Heart right ventricle (tissue), 16 donors: ENCODE data around the gene BABAM2. TPM values are rescaled to one million over a fixed set of nuclear protein-coding genes. Genes with fewer than 3 reads are reported as not detected.
A peak's percentile ranks its signal among the peaks of the same experiment; 100 is the strongest.

Experiments
- ATAC-seq, 8 donors: fragments of 200-7000 bp; cut with Tn5 transposase; one replicate each; pipeline ENCODE4 v1.9.1; 2020; ENCODE audit warnings: mild to moderate bottlenecking in 8 of 8, moderate library complexity in 8 of 8, moderate number of reproducible peaks in 1 of 8
- DNase-seq, 2 donors: peaks; one replicate each; pipeline ENCODE4 v3.0.0-alpha.2; 2020
- H3K27ac ChIP-seq, 10 donors: fragments of 200-600 bp; sonication (generic) in 2 of 10; one replicate each; pipeline versions ENCODE4 v1.5.0 to v1.8.0; 2020 to 2022; ENCODE audit warnings: mild to moderate bottlenecking in 3 of 10
- H3K27me3 ChIP-seq, 7 donors: fragments of 200-600 bp; one replicate each; pipeline ENCODE4 v1.8.0; 2021 to 2022; ENCODE audit warnings: mild to moderate bottlenecking in 2 of 7
- H3K36me3 ChIP-seq, 9 donors: fragments of 200-600 bp; sonication (generic) in 1 of 9; one replicate each; pipeline versions ENCODE4 v1.5.0 to v1.8.0; 2020 to 2022; ENCODE audit warnings: mild to moderate bottlenecking in 2 of 9
- H3K4me1 ChIP-seq, 9 donors: fragments of 200-600 bp; sonication (generic) in 1 of 9; one replicate each; pipeline versions ENCODE4 v1.5.0 to v1.8.0; 2020 to 2022; ENCODE audit warnings: mild to moderate bottlenecking in 4 of 9
- H3K4me3 ChIP-seq, 10 donors: fragments of 200-600 bp; sonication (generic) in 2 of 10; one replicate each; pipeline versions ENCODE4 v1.5.0 to v1.8.0; 2020 to 2022; ENCODE audit warnings: mild to moderate bottlenecking in 7 of 10, moderate library complexity in 2 of 10
- H3K9me3 ChIP-seq, 11 donors: fragments of 200-600 bp in 10 of 11; sonication (generic) in 2 of 11; one replicate each; pipeline versions ENCODE4 v1.5.0 to v1.8.0; 2013 to 2022; ENCODE audit warnings: mild to moderate bottlenecking in 2 of 11, control low read depth in 1 of 11, moderate library complexity in 1 of 11
- WGBS, 2 donors: extraction: QIAGEN DNeasy Blood & Tissue Kit; methylation state at CpG; one replicate each; pipeline ENCODE4 v1.1.7; 2013; ENCODE audit warnings: inconsistent platforms in 1 of 2; 5-methylcytosine and 5-hydroxymethylcytosine counted together
- intact Hi-C, 10 donors: fragments of 100-400 bp; cut with DNase I; formaldehyde crosslinking; loops; one replicate each; pipeline versions ENCODE4 v1.11.1 to v1.14.2; 2022
- polyA plus RNA-seq, 2 donors: library from polyadenylated mRNA; stranded (reverse); fragments of 200-250 nt; gene quantifications; one replicate each; pipeline ENCODE4 v1.2.3, GENCODE V29; 2013
- total RNA-seq, 10 donors: library from RNA; stranded (reverse); fragmentation: NEBNext Ultra II Directional in 3 of 10; extraction: Animal tissue kit (Norgen Biotek cat#: 25700) in 3 of 10; gene quantifications; one replicate each; pipeline versions ENCODE4 v1.2.1 to v1.2.4, GENCODE V29; 2021 to 2023
- TF ChIP-seq, protein P1 (sequence below), 9 donors: fragments of 200-600 bp; sonication (generic) in 2 of 9; IDR thresholded peaks; one replicate each; pipeline versions ENCODE4 v1.5.0 to v1.8.0; 2021 to 2022; ENCODE audit warnings: antibody characterized with exemption in 9 of 9, mild to moderate bottlenecking in 5 of 9, moderate library complexity in 1 of 9
- donor health status: Arrhythmogenic right ventricular cardiomyopathy.
- donor health status: ischemic (EF 13 %, LVEDD 7.1; RV severe dilation, severe dysfunction).
- donor health status: healthy with polysubstance abuse.
- donor health status: DM: no; HTN: yes; CAD: no.
- donor health status: DM: no; HTN: no; CAD: no.
- donor health status: ischemic (EF 25% LVEDD 6.9; RV normal size, moderate dysfunction).
- donor health status: ischemic (EF 25% LVEDD 5.7; RV mildly dilated, moderate dysfunction).
- donor health status: healthy.
- donor health status: DM: yes; HTN: yes; CAD: no.
- donor health status: Ischemic cardiomyopathy.
- donor health status: ischemic (EF 35%, LVEDD 5.7; RV mildly dilated, moderate dysfunction).
- donor health status: nonischemic (EF 11% LVEDD 7.7; RV severe dilation, severe dysfunction).
- donor health status: DM: yes; HTN: yes; CAD: no.
- donor health status: PGD.
- donor health status: ischemic (EF 29% LVEDD 5.4; RV normal size, mild dysfunction).
- donor health status: nonischemic (EF 23%, LVEDD 6.1; RV moderate dilation, normal function).

BABAM2 gene
- total and polyA plus RNA-seq, 12 donors = 13.3 to 83.4 (median 65.9) TPM

GRCh38 chr2:27906074-27906473, 15.5 kb downstream of the BABAM2 start:
- Histone ChIP-seq H3K4me3 (no peak overlapping the region), H3K36me3 (peaks cover 0 to 11% (median 0%) of the 10 kb centered on the region in 9 donors), H3K9me3 (no peaks in the 10 kb centered on the region), H3K27ac (peak overlapping the region in 5 of 10 donors; percentile 2 to 39 (median 33)), H3K27me3 (no peaks in the 10 kb centered on the region), H3K4me1 (peaks cover 0 to 33% (median 21%) of the 10 kb centered on the region in 9 donors)
- peak in 7 of 8 donors; percentile 20 to 79 (median 57) for ATAC-seq
- DNase-seq = no peak
- intact Hi-C loops = no loop called here
- 47 to 71% methylated on average over 1 of the region's 1 CpG for WGBS, 2 donors
- TF ChIP-seq, protein P1, sequence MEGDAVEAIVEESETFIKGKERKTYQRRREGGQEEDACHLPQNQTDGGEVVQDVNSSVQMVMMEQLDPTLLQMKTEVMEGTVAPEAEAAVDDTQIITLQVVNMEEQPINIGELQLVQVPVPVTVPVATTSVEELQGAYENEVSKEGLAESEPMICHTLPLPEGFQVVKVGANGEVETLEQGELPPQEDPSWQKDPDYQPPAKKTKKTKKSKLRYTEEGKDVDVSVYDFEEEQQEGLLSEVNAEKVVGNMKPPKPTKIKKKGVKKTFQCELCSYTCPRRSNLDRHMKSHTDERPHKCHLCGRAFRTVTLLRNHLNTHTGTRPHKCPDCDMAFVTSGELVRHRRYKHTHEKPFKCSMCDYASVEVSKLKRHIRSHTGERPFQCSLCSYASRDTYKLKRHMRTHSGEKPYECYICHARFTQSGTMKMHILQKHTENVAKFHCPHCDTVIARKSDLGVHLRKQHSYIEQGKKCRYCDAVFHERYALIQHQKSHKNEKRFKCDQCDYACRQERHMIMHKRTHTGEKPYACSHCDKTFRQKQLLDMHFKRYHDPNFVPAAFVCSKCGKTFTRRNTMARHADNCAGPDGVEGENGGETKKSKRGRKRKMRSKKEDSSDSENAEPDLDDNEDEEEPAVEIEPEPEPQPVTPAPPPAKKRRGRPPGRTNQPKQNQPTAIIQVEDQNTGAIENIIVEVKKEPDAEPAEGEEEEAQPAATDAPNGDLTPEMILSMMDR (IDR thresholded peaks at IDR 0.05) = no peak

DNA sequence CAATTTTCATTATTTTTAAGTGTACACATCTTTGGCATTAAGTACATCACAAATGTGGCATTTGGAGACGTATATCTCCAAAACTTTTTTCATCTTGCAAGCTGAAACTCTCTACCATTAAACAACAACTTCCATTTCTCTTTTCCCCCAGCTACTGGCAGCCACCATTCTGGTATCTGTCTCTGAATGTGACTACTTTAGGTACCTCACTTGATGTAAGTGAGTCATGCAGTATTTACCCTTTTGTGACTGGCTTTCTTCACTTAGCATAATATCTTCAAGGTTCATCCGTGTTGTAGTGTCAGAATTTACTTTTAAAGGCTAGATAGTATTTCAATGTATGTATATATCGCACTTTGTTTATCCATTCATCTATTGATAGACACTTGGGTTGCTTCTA, 17.0 kb downstream of the BABAM2 start:
- Histone ChIP-seq H3K4me1 (peaks cover 0 to 33% (median 21%) of the 10 kb centered on the region in 9 donors), H3K27ac (peak overlapping the region in 1 of 10 donors; percentile 39), H3K27me3 (no peaks in the 10 kb centered on the region), H3K9me3 (no peaks in the 10 kb centered on the region), H3K4me3 (no peak overlapping the region), H3K36me3 (no peaks in the 10 kb centered on the region)
- intact Hi-C loops = no loop called here
- ATAC-seq (no peak), DNase-seq (no peak)
- WGBS, 2 donors = 54 to 55% methylated on average over 3 of the region's 3 CpGs
- TF ChIP-seq, protein P1 (IDR thresholded peaks at IDR 0.05) = no peak

DNA sequence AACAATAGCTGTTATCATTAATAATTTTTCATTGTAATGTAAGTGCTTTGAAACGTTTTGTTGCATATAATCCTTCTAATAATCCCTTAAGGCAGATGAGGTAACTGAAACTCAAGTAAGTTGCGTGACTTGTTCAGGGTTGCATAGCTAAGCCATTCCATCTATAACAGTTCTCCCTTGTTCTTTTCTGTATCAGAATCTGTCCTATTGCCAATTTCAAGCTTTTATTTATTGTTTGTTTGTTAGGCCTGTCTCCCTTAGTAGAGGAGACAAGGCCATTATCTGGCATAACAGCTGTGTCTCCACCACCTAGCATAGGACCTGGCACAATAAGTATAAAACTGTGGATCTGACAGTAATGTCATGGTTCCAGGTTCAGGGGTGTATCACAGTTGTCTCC, 19.4 kb downstream of the BABAM2 start:
- intact Hi-C loops = no loop called here
- ATAC-seq = no peak

DNA sequence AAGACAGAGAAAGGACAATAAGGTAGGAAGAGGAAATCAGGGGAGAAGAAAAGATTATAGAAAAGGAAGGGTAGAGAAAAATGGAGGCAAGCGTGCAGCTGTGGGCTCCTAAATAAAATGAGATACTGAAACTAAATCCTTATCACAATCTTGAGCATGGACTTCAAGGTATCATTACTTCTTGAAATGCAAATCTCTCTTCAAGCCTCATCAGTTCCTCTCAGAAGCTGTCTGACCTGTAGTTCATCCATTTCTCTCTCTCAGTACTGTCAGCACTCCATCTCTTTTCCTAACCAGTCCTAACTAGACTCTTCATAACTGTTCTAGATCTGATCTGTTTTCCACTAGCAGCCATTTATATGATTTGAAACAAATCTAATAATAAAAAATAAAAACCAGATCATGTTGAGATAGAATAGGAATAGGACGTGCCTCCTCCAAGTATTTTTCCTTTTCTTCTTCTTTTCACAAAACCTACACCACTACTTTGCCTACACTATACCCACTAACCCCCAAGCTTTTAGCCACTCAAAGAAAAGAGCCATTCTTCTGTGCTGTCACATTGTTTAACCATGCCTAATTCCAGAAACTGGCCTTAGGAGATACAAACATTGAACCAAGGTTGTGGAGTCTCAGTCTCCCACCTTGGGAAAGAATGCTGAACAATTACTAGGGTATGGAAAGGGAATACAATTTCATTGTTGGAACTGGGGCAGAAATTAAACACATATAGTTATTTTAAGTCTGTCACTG, 21.1 kb downstream of the BABAM2 start:
- TF ChIP-seq, protein P1 (IDR thresholded peaks at IDR 0.05) = no peak
- Histone ChIP-seq H3K4me3 (no peak overlapping the region), H3K36me3 (no peaks in the 10 kb centered on the region), H3K4me1 (peaks cover 2 to 42% (median 33%) of the 10 kb centered on the region in 9 donors), H3K27ac (no peak overlapping the region), H3K27me3 (no peaks in the 10 kb centered on the region), H3K9me3 (no peaks in the 10 kb centered on the region)
- intact Hi-C loops = no loop called here
- ATAC-seq (no peak), DNase-seq (no peak)
- WGBS, 2 donors = 94 to 97% methylated on average over 2 of the region's 2 CpGs

More for the DNA sequence above, 19.4 kb downstream of the BABAM2 start:
- H3K27ac ChIP-seq = no peak overlapping the region
- TF ChIP-seq, protein P1 (IDR thresholded peaks at IDR 0.05) = no peak
- H3K4me3 ChIP-seq = no peak overlapping the region
- peaks cover 2 to 37% (median 26%) of the 10 kb centered on the region in 9 donors for H3K4me1 ChIP-seq
- WGBS, 2 donors = 74 to 84% methylated on average over 2 of the region's 2 CpGs
- H3K9me3 ChIP-seq = no peaks in the 10 kb centered on the region
- DNase-seq = no peak
- H3K36me3 ChIP-seq = no peaks in the 10 kb centered on the region
- H3K27me3 ChIP-seq = no peaks in the 10 kb centered on the region
